OCI-LY1 (cell line): ENCODE results near the gene CD82.

ENCODE experiments used
- H2AFZ ChIP-seq: fragments of 200-600 bp; sonication (generic), shearing (Covaris generic); 2 replicates; pipeline ENCODE4 v1.6.0; 2014; ENCODE audit warnings: antibody characterized with exemption, mild to moderate bottlenecking, low read length
- H3F3A ChIP-seq: fragments of 200-600 bp; sonication (generic), shearing (Covaris generic); 2 replicates; pipeline ENCODE4 v1.6.0; 2014; ENCODE audit warnings: mild to moderate bottlenecking, antibody characterized with exemption, low read length, moderate library complexity; ENCODE audit not compliant: insufficient read depth
- H3K27ac ChIP-seq: fragments of 200-600 bp; sonication (generic); 2 replicates; pipeline ENCODE4 v1.5.1; 2014; ENCODE audit warnings: low read length, mixed run types, mild to moderate bottlenecking, low read depth; ENCODE audit not compliant: poor library complexity, severe bottlenecking
- H3K27me3 ChIP-seq: fragments of 200-600 bp; sonication (generic); 2 replicates; pipeline ENCODE4 v1.6.0; 2014; ENCODE audit warnings: antibody characterized with exemption, mild to moderate bottlenecking, low read length, moderate library complexity; ENCODE audit not compliant: insufficient read depth
- H3K36me3 ChIP-seq: fragments of 200-600 bp; sonication (generic); 2 replicates; pipeline ENCODE4 v1.6.1; 2014; ENCODE audit warnings: mild to moderate bottlenecking, antibody characterized with exemption, low read length, moderate library complexity, mixed read lengths; ENCODE audit not compliant: insufficient read depth
- H3K4me1 ChIP-seq: fragments of 200-600 bp; sonication (generic); 2 replicates; pipeline ENCODE4 v1.5.1; 2014; ENCODE audit warnings: mild to moderate bottlenecking, low read length, moderate library complexity; ENCODE audit not compliant: insufficient read depth, severe bottlenecking
- H3K4me2 ChIP-seq: fragments of 200-600 bp; sonication (generic), shearing (Covaris generic); 2 replicates; pipeline ENCODE4 v1.6.1; 2014; ENCODE audit warnings: low read length
- H3K4me3 ChIP-seq: fragments of 200-600 bp; sonication (generic); 2 replicates; pipeline ENCODE4 v1.5.1; 2014; ENCODE audit warnings: low read length, low read depth, mild to moderate bottlenecking, mixed read lengths; ENCODE audit not compliant: poor library complexity, severe bottlenecking
- H3K79me2 ChIP-seq: fragments of 200-600 bp; shearing (Covaris generic); 2 replicates; pipeline ENCODE4 v1.6.1; 2016; ENCODE audit warnings: mixed run types, low read length, mixed read lengths; ENCODE audit not compliant: insufficient read depth
- H3K9ac ChIP-seq: fragments of 200-600 bp; sonication (generic), shearing (Covaris generic); 2 replicates; pipeline ENCODE4 v1.6.1; 2014; ENCODE audit warnings: mild to moderate bottlenecking, low read length, mixed read lengths
- H3K9me2 ChIP-seq: fragments of 200-600 bp; sonication (generic), shearing (Covaris generic); 2 replicates; pipeline ENCODE4 v1.6.1; 2014; ENCODE audit warnings: low read depth, mild to moderate bottlenecking, low read length, mixed read lengths
- H3K9me3 ChIP-seq: fragments of 200-600 bp; shearing (Covaris generic); 2 replicates; pipeline ENCODE4 v1.6.1; 2014; ENCODE audit warnings: low read length, mixed read lengths
- H4K20me1 ChIP-seq: fragments of 200-600 bp; sonication (generic), shearing (Covaris generic); 2 replicates; pipeline ENCODE4 v1.6.0; 2016; ENCODE audit warnings: mild to moderate bottlenecking, low read length; ENCODE audit not compliant: insufficient read depth
- CTCF ChIP-seq: fragments of 200-600 bp; sonication (generic), shearing (Covaris generic); IDR thresholded peaks from 2 replicates; pipeline ENCODE4 v1.5.1; 2017; ENCODE audit warnings: mild to moderate bottlenecking, antibody characterized with exemption, low read length, moderate library complexity, mixed read lengths
- EZH2 ChIP-seq: fragments of 200-600 bp; sonication (generic), shearing (Covaris generic); IDR thresholded peaks from 2 replicates; pipeline ENCODE4 v1.8.0; 2017; ENCODE audit warnings: borderline replicate concordance, mixed run types, mild to moderate bottlenecking, antibody characterized with exemption, low read length, moderate library complexity, mixed read lengths

CD82 gene

GRCh38 chr11:44565953-44566949 is 788 bp downstream of the CD82 start:
- Histone ChIP-seq H3K27ac (no peak overlapping the region), H3K27me3 (no peaks in the 10 kb centered on the region), H3F3A (no peaks in the 10 kb centered on the region), H3K79me2 (no peaks in the 10 kb centered on the region), H3K9me2 (no peaks in the 10 kb centered on the region), H4K20me1 (no peaks in the 10 kb centered on the region), H3K4me3 (peak overlapping the region; percentile 62), H3K36me3 (no peaks in the 10 kb centered on the region), H3K9me3 (no peaks in the 10 kb centered on the region), H3K4me1 (peaks cover 23% of the 10 kb centered on the region), H3K4me2 (peak overlapping the region; percentile 84), H3K9ac (peak overlapping the region; percentile 59), H2AFZ (no peak overlapping the region)
- no peak for TF ChIP-seq EZH2

- Histone ChIP-seq H3K4me3 (no peak overlapping the region), H3K4me2 (no peak overlapping the region), H2AFZ (no peak overlapping the region), H3F3A (no peaks in the 10 kb centered on the region), H3K4me1 (peaks cover 23% of the 10 kb centered on the region), H3K27ac (no peak overlapping the region), H3K79me2 (no peaks in the 10 kb centered on the region), H3K9me2 (no peaks in the 10 kb centered on the region), H3K9me3 (no peaks in the 10 kb centered on the region), H3K27me3 (no peaks in the 10 kb centered on the region), H3K36me3 (no peaks in the 10 kb centered on the region), H4K20me1 (no peaks in the 10 kb centered on the region), H3K9ac (no peak overlapping the region)
- TF ChIP-seq CTCF (no peak), EZH2 (no peak)
Observed at GRCh38 chr11:44566952-44567875, 1.8 kb downstream of the CD82 start.

- Histone ChIP-seq H3K9ac (no peak overlapping the region), H2AFZ (no peak overlapping the region), H3K36me3 (no peaks in the 10 kb centered on the region), H3K79me2 (no peaks in the 10 kb centered on the region), H3K9me2 (no peaks in the 10 kb centered on the region), H3K4me2 (no peak overlapping the region), H3K4me1 (peaks cover 23% of the 10 kb centered on the region), H3K27ac (no peak overlapping the region), H3K4me3 (no peak overlapping the region), H3F3A (no peaks in the 10 kb centered on the region), H3K27me3 (no peaks in the 10 kb centered on the region), H3K9me3 (no peaks in the 10 kb centered on the region), H4K20me1 (no peaks in the 10 kb centered on the region)
- TF ChIP-seq EZH2 (no peak), CTCF (no peak)
Observed at GRCh38 chr11:44567876-44568256, 2.4 kb downstream of the CD82 start.
